ENCODE measurements around the gene SHB. TPM values are rescaled to one million over a fixed set of nuclear protein-coding genes. Genes with fewer than 3 reads are reported as not detected.

Gene SHB
- total RNA-seq, 4 donors from 2014 or later: 12.3 to 22.9 (median 16.3) TPM

DNA sequence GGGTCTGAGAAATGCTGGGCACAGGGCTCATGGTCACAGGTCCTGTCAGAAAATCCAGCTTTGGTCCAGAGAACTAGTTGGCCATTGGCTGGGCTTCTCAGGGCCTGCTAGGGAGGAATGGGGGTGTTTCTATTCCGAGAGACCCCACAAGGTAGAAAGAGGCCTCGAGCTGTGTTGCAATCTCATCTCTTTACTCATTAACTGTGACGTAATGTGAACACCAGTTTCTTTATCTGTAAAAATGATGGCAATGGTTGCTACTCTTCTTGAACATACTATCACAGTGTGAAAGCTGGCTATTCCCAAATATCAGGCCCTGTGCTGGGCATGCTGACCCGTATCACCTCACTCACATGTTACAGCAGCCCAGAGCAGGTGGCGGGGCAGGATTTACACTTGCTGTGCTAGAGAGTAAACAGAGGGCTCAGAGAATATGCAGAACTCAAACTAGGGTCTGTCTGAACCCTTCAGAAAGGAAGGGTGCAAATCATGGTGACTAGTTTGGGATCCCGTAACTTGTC is 129.4 kb downstream of the SHB start:
- Histone ChIP-seq H3K27me3 (no peaks in the 10 kb centered on the region), H3K9me3 (no peaks in the 10 kb centered on the region), H3K36me3 (no peaks in the 10 kb centered on the region), H3K27ac (no peak overlapping the region), H3K4me1 (peaks cover 44% of the 10 kb centered on the region), H3K4me3 (no peak overlapping the region)
- TF ChIP-seq POLR2AphosphoS5 (IDR thresholded peaks at IDR 0.05) (no peak), EP300 (IDR thresholded peaks at IDR 0.05) (no peak), POLR2A (IDR thresholded peaks at IDR 0.05) (no peak)
- TF ChIP-seq, protein P1, sequence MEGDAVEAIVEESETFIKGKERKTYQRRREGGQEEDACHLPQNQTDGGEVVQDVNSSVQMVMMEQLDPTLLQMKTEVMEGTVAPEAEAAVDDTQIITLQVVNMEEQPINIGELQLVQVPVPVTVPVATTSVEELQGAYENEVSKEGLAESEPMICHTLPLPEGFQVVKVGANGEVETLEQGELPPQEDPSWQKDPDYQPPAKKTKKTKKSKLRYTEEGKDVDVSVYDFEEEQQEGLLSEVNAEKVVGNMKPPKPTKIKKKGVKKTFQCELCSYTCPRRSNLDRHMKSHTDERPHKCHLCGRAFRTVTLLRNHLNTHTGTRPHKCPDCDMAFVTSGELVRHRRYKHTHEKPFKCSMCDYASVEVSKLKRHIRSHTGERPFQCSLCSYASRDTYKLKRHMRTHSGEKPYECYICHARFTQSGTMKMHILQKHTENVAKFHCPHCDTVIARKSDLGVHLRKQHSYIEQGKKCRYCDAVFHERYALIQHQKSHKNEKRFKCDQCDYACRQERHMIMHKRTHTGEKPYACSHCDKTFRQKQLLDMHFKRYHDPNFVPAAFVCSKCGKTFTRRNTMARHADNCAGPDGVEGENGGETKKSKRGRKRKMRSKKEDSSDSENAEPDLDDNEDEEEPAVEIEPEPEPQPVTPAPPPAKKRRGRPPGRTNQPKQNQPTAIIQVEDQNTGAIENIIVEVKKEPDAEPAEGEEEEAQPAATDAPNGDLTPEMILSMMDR (IDR thresholded peaks at IDR 0.05): no peak
- no peak for DNase-seq (ENCODE audit: low spot score in 2 of 2)
- 91% methylated on average over 5 of the region's 6 CpGs for WGBS

DNA sequence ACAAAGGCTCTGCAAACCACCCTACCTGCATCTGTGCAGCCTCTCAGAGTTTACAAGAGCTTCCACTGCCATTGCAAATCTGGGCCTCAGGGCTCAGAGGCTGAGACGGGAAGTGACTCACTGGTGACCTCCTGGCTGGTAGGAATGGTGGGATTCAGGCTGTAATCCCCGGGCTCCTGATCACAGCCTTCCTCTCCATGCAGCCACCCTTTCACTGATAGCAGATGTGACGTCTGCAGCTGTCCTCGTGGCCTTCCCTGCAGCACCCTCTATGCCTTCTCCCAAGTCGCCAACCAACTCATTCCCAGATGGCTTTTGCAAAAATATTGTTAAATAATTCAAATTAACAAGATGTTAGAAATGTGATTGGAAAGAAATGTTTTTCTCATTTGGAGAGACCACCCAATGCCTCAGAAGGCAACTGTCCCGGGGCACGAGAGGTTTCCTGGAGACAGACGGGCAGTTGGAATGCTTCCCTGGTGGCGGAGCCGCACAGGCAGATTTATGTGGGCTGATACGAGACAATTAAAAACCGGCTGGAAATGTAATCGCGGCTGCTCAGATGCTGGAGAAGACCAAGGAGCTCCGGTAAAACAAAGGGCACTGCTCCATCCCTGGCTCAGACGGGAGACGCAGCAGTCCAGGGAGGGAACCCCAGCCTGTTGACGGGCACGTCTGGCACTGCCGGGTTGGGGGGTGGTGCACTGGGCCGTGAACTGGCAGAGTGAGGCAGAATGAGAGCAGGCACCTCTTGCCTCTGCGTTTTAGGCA is 130.7 kb downstream of the SHB start:
- peaks cover 33% of the 10 kb centered on the region for H3K4me1 ChIP-seq
- DNase-seq (ENCODE audit: low spot score in 2 of 2): no peak
- H3K9me3 ChIP-seq: no peaks in the 10 kb centered on the region
- no peaks in the 10 kb centered on the region for H3K36me3 ChIP-seq
- no peaks in the 10 kb centered on the region for H3K27me3 ChIP-seq
- H3K27ac ChIP-seq: no peak overlapping the region
- no peak overlapping the region for H3K4me3 ChIP-seq
- WGBS: 40% methylated on average over 22 of the region's 22 CpGs
- no peak for TF ChIP-seq EP300 (IDR thresholded peaks at IDR 0.05)
- TF ChIP-seq POLR2AphosphoS5 (IDR thresholded peaks at IDR 0.05): no peak
- TF ChIP-seq, protein P1 (IDR thresholded peaks at IDR 0.05): no peak
- no peak for TF ChIP-seq POLR2A (IDR thresholded peaks at IDR 0.05)

DNA sequence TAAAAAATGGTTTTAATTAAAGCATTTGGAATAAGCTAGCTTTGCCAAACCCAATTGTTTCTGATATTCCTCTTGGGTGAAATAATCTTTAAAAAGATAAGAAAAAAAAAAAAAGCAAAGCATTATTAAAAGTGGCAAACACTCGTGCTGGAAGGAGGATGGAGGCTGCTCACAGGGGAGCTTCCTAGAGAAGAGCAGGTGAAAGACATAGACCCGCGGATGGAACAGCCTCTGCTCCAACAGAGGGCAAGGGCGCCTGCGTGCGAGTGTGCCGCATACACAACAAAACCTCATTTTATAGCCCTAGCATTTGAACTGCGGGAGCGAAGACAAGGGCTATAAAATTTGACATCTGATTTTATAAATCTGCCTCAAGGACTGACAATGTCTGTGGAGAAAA is 131.7 kb downstream of the SHB start:
- H3K27me3 ChIP-seq: no peaks in the 10 kb centered on the region
- TF ChIP-seq, protein P1 (IDR thresholded peaks at IDR 0.05): no peak
- TF ChIP-seq POLR2A (IDR thresholded peaks at IDR 0.05) (no peak), POLR2AphosphoS5 (IDR thresholded peaks at IDR 0.05) (no peak)
- no peak overlapping the region for H3K27ac ChIP-seq
- no peak overlapping the region for H3K4me3 ChIP-seq
- no peaks in the 10 kb centered on the region for H3K9me3 ChIP-seq
- DNase-seq (ENCODE audit: low spot score in 2 of 2): no peak
- no peaks in the 10 kb centered on the region for H3K36me3 ChIP-seq
- WGBS: 83% methylated on average over 9 of the region's 9 CpGs
- H3K4me1 ChIP-seq: peaks cover 29% of the 10 kb centered on the region

DNA sequence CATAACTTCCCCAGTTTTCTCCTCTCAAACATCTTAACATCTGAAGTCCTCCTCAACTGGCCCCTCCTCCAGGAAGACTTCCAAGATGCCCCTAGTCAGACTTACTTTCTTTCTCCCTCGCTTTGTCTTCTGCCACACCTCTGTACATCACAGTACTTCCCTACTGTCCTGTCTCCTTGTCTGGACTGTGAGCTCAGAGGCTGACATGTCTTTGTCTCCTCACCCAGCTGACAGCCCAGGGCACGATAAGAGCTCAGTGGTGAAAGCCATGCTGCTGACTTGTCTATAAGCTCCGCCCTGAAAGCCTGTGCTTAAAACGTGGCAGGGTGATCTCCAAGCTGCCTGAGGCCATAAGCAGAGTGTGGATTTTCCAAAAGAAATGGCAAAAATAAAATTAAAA is 132.1 kb downstream of the SHB start:
- no peaks in the 10 kb centered on the region for H3K9me3 ChIP-seq
- no peak overlapping the region for H3K4me3 ChIP-seq
- no peaks in the 10 kb centered on the region for H3K36me3 ChIP-seq
- WGBS: 41% methylated on average over 4 of the region's 4 CpGs
- no peaks in the 10 kb centered on the region for H3K27me3 ChIP-seq
- H3K4me1 ChIP-seq: peaks cover 29% of the 10 kb centered on the region
- DNase-seq (ENCODE audit: low spot score in 2 of 2): no peak
- H3K27ac ChIP-seq: no peak overlapping the region
- TF ChIP-seq EP300 (IDR thresholded peaks at IDR 0.05) (no peak), POLR2A (IDR thresholded peaks at IDR 0.05) (no peak), POLR2AphosphoS5 (IDR thresholded peaks at IDR 0.05) (no peak)
- TF ChIP-seq, protein P1 (IDR thresholded peaks at IDR 0.05): no peak

DNA sequence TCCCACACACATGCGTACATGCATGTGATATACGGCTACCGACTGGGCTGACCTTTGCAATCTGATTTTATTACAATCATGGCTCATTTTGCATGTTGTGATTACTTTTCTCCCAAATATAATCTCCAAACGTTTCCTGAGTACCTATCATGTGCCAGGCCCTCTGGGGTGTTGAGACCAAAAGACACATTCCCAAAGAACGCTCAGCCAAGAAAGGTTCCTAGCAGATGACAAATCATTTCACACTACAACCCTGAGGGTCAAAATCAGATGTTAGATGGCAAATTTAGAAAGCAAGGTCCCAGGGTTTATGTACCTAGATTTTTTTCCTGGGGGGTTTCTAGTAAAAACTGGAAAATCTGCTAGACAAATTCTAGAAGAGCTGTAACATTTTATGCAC is 132.7 kb downstream of the SHB start:
- no peak for TF ChIP-seq POLR2AphosphoS5 (IDR thresholded peaks at IDR 0.05)
- TF ChIP-seq POLR2A (IDR thresholded peaks at IDR 0.05): no peak
- no peak for TF ChIP-seq EP300 (IDR thresholded peaks at IDR 0.05)
- TF ChIP-seq, protein P1 (IDR thresholded peaks at IDR 0.05): no peak
- no peaks in the 10 kb centered on the region for H3K36me3 ChIP-seq
- WGBS: 81% methylated on average over 5 of the region's 5 CpGs
- DNase-seq (ENCODE audit: low spot score in 2 of 2): no peak
- no peak overlapping the region for H3K4me3 ChIP-seq
- peaks cover 29% of the 10 kb centered on the region for H3K4me1 ChIP-seq
- H3K27me3 ChIP-seq: no peaks in the 10 kb centered on the region
- no peaks in the 10 kb centered on the region for H3K9me3 ChIP-seq
- no peak overlapping the region for H3K27ac ChIP-seq
